Naive B cell (primary cell): ENCODE data around the gene HERC4. TPM values are rescaled to one million over a fixed set of nuclear protein-coding genes. Genes with fewer than 3 reads are reported as not detected.

ENCODE experiments used
- polyA plus RNA-seq, 6 donors: library from polyadenylated mRNA; unstranded; fragments of 300-500 nt; fragmentation: Illumina TruSeq; gene quantifications; one replicate each; pipeline ENCODE4 v1.2.3, GENCODE V29; 2021; ENCODE audit warnings: low read depth in 6 of 6

HERC4 gene
- polyA plus RNA-seq, 6 donors from 2014 or later = 19.5 to 37.5 (median 23.9) TPM

Other genes with a start within 250 kb of the HERC4 start
- gene DNAJC12, start 237.1 kb downstream of the HERC4 start, polyA plus RNA-seq = under 1 TPM in 1 of 6 donors, not detected in 5; 0.70 TPM
- 10 to 100 TPM; 16.5 to 34.4 (median 21.0) TPM for gene SIRT1, start 190.6 kb downstream of the HERC4 start, polyA plus RNA-seq
- gene MYPN, start 34.2 kb upstream of the HERC4 start, polyA plus RNA-seq = not detected
- gene ATOH7, start 156.8 kb upstream of the HERC4 start, polyA plus RNA-seq = under 1 TPM in 1 of 6 donors, not detected in 5; 0.23 TPM